GM19351 (cell line): ENCODE results near the gene CRHR1.
"Not testable (repeated sequence)": the region's sequence is repeated elsewhere in the genome, so short reads cannot be mapped to it uniquely, and the experiment has no call there.

ENCODE experiments used
- ATAC-seq: cut with Tn5 transposase; IDR thresholded peaks from one replicate; pipeline ENCODE4 v1.9.1; 2021; ENCODE audit warnings: mild to moderate bottlenecking, moderate library complexity; ENCODE audit not compliant: unreplicated experiment

Gene CRHR1

GRCh38 chr17:45784293-45784740, at the start of gene CRHR1:
TSS of gene CRHR1 (plus strand) at chr17:45784320. CDS start at chr17:45784545, 225 bp downstream.
- no peak for ATAC-seq

- no peak for ATAC-seq
Observed at GRCh38 chr17:45734598-45734997, 49.5 kb upstream of the CRHR1 start.

GRCh38 chr17:45735488-45735887, 48.6 kb upstream of the CRHR1 start:
- ATAC-seq, result no peak

- no peak for ATAC-seq
Observed at GRCh38 chr17:45739786-45740185, 44.3 kb upstream of the CRHR1 start.

GRCh38 chr17:45740553-45741330, 43.4 kb upstream of the CRHR1 start:
- ATAC-seq, result no peak

GRCh38 chr17:45742251-45742650, 41.9 kb upstream of the CRHR1 start:
- ATAC-seq, result no peak

- no peak for ATAC-seq
Observed at GRCh38 chr17:45743626-45744326, 40.3 kb upstream of the CRHR1 start.

GRCh38 chr17:45744826-45745225, 39.3 kb upstream of the CRHR1 start:
- ATAC-seq, result not testable (repeated sequence)

GRCh38 chr17:45745601-45746494, 38.3 kb upstream of the CRHR1 start:
- ATAC-seq, result no peak

GRCh38 chr17:45747911-45748310, 36.2 kb upstream of the CRHR1 start:
- no peak for ATAC-seq

- ATAC-seq, result no peak
Observed at GRCh38 chr17:45748731-45749310, 35.3 kb upstream of the CRHR1 start.

GRCh38 chr17:45749831-45750335, 34.2 kb upstream of the CRHR1 start:
- no peak for ATAC-seq

GRCh38 chr17:45750779-45751440, 33.2 kb upstream of the CRHR1 start:
- ATAC-seq, result no peak

- no peak for ATAC-seq
Observed at GRCh38 chr17:45751466-45751865, 32.7 kb upstream of the CRHR1 start.

GRCh38 chr17:45752246-45752645, 31.9 kb upstream of the CRHR1 start:
- no peak for ATAC-seq

- ATAC-seq, result no peak
Observed at GRCh38 chr17:45753645-45754225, 30.4 kb upstream of the CRHR1 start.

- no peak for ATAC-seq
Observed at GRCh38 chr17:45755050-45755449, 29.1 kb upstream of the CRHR1 start.

- ATAC-seq, result no peak
Observed at GRCh38 chr17:45756266-45756991, 27.7 kb upstream of the CRHR1 start.
